ENCODE measurements around the gene SLC9B2. TPM values are rescaled to one million over a fixed set of nuclear protein-coding genes. Genes with fewer than 3 reads are reported as not detected.

Gene SLC9B2
- total and polyA plus RNA-seq, 10 of the 15 experiments (the other 5 are each of a cell fraction or from before 2014, with no cell fraction given) = 8.9 to 32.5 (median 25.3) TPM

DNA sequence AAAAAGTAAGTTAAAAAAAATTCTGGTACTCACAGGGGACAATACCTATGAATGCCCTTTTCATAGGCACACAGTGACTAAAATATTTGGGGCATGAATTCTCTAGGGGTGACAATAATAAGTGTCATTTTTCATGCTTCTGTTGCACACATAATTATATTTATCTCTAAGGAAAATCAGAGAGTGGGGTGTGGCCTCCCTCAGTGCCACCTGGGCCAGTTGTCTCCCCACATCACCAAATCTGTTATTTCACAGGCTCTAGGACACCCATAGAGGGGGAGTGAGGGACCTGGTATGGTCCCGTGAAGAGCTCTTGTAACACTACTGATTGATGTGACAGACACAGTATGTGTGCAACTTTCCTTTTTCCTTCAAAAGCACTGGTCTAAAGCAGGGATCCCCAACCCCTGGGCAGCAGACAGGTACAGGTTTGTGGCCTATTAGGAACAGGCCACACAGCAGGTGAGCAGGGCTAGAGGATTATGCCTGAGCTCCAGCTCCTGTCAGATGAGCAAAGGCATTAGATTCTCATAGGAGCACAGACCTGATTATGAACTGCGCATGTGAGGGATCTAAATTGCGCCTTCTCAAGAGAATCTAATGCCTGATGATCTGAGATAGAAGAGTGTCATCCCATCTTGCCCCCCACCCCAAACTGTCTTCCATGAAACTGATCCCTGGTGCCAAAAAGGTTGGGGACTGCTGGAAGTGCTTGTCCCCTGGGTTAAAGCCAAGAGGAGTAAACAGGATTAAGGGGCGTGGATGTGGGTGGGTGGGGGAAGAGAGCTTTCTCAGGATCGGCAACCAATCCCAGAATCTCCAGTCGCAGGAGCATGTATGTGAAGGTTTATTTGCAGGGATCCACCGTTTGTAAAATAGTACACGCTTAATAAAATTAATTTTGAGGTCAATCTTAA lies 57.9 kb downstream of the SLC9B2 start:
- ChIA-PET POLR2A (interaction anchor here (0.7 to 2.1 kb wide), 5 partner anchors 11 to 518 kb away, joined by 3 to 6 read pairs (median 3); partner anchors contain the start of genes MANBA, NFKB1 and UBE2D3), CTCF (interaction anchor here (0.9 to 2.8 kb wide), 7 partner anchors 10 to 82 kb away, joined by 3 to 19 read pairs (median 9); partner anchors contain the start of gene BDH2), SMC1A (ENCODE audit: uncharacterized antibody, unreplicated experiment) (interaction anchor here (0.7 to 1.4 kb wide), 6 partner anchors 9 to 409 kb away, joined by 3 to 6 read pairs (median 3); no protein-coding TSS in a partner anchor), RAD21 (ENCODE audit: unreplicated experiment) (interaction anchor here (0.6 to 2.2 kb wide), 7 partner anchors 9 to 258 kb away, joined by 3 to 9 read pairs (median 3); partner anchors contain the start of genes MANBA and SLC9B2)
- Histone ChIP-seq H3K36me3 (ENCODE audit: control insufficient read depth in 2 of 2, insufficient read depth in 2 of 2, low read length in 1 of 2) (0 out of 4 replicates have a peak, but pooled peaks cover 0 to 2% of the 10 kb centered on the region in 2 experiments), H3K9ac (ENCODE audit: control insufficient read depth, insufficient read depth, low read length) (peak overlapping the region; percentile 97), H3K4me1 (ENCODE audit: control insufficient read depth, insufficient read depth, low read length) (peaks cover 5% of the 10 kb centered on the region; the same call in 1 of the 2 replicates), H3K4me2 (ENCODE audit: control insufficient read depth, insufficient read depth) (peak overlapping the region; percentile 90), H4K20me1 (ENCODE audit: control insufficient read depth, insufficient read depth) (no peaks in the 10 kb centered on the region), H3K9me3 (replicated peaks; ENCODE audit: control insufficient read depth, insufficient read depth, low read length) (no peaks in the 10 kb centered on the region), H3K4me3 (peak overlapping the region; percentile 83), H2AFZ (ENCODE audit: control insufficient read depth, low read depth, low read length) (peak overlapping the region; percentile 99), H3K27ac (ENCODE audit: control insufficient read depth, insufficient read depth) (peak overlapping the region; percentile 87), H3K79me2 (ENCODE audit: control insufficient read depth, insufficient read depth, low read length) (no peaks in the 10 kb centered on the region; the same call in 1 of the 2 replicates), H3K27me3 (replicated peaks in 1 of 2; ENCODE audit: control insufficient read depth in 2 of 2, insufficient read depth in 2 of 2, low read length in 1 of 2) (no peaks in the 10 kb centered on the region)
- FAIRE-seq (no peak), ATAC-seq (peak; percentile 28), DNase-seq (ENCODE audit: low read depth, low spot score) (no peak)
- intact Hi-C loops (cut with micrococcal nuclease; ENCODE audit: unreplicated experiment) (loop anchor here (2.0 to 5.0 kb wide), 2 partner anchors 80 to 671 kb away; partner anchors contain the start of genes BDH2 and SLC39A8), in situ Hi-C loops (cut with MboI) (loop anchor here (25.0 kb wide), 1 partner anchor 206 kb away; no protein-coding TSS in a partner anchor)
- BruUV-seq (replicated peaks) = TSS peak; percentile 88
- 30% methylated on average over 8 of the region's 8 CpGs for WGBS (ENCODE audit: insufficient coverage, insufficient replicate concordance, low lambda C conversion rate, missing lambda C conversion rate)
- no peak for TF ChIP-seq CHD2 (IDR thresholded peaks at IDR 0.05; ENCODE audit: borderline replicate concordance, low read depth, low read length)
- TF ChIP-seq RELA (IDR thresholded peaks at IDR 0.05; ENCODE audit: borderline replicate concordance, partially characterized antibody) = no peak
- TF ChIP-seq BHLHE40 (IDR thresholded peaks at IDR 0.05; ENCODE audit: borderline replicate concordance in 1 of 2, low read depth in 2 of 2, low read length in 1 of 2) = no peak
- TF ChIP-seq, protein P1, sequence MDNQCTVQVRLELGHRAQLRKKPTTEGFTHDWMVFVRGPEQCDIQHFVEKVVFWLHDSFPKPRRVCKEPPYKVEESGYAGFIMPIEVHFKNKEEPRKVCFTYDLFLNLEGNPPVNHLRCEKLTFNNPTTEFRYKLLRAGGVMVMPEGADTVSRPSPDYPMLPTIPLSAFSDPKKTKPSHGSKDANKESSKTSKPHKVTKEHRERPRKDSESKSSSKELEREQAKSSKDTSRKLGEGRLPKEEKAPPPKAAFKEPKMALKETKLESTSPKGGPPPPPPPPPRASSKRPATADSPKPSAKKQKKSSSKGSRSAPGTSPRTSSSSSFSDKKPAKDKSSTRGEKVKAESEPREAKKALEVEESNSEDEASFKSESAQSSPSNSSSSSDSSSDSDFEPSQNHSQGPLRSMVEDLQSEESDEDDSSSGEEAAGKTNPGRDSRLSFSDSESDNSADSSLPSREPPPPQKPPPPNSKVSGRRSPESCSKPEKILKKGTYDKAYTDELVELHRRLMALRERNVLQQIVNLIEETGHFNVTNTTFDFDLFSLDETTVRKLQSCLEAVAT (IDR thresholded peaks at IDR 0.05) = no peak
- no peak for TF ChIP-seq NFIC (IDR thresholded peaks at IDR 0.05; ENCODE audit: low read depth, low read length)
- no peak for TF ChIP-seq RFX5 (IDR thresholded peaks at IDR 0.05; ENCODE audit: low read depth, low read length)
- no peak for TF ChIP-seq LARP7 (IDR thresholded peaks at IDR 0.05)
- TF ChIP-seq POLR2A (IDR thresholded peaks at IDR 0.05; ENCODE audit: low read depth, low read length) = no peak
- TF ChIP-seq JUND (IDR thresholded peaks at IDR 0.05; ENCODE audit: low read depth, low read length) = no peak
- TF ChIP-seq SMARCA5 (IDR thresholded peaks at IDR 0.05) = no peak
- TF ChIP-seq RCOR1 (conservative IDR thresholded peaks at IDR 0.05; ENCODE audit: low read depth, low read length) = no peak
- no peak for TF ChIP-seq SREBF1 (IDR thresholded peaks at IDR 0.05; ENCODE audit: low read length)
- TF ChIP-seq, protein P2, sequence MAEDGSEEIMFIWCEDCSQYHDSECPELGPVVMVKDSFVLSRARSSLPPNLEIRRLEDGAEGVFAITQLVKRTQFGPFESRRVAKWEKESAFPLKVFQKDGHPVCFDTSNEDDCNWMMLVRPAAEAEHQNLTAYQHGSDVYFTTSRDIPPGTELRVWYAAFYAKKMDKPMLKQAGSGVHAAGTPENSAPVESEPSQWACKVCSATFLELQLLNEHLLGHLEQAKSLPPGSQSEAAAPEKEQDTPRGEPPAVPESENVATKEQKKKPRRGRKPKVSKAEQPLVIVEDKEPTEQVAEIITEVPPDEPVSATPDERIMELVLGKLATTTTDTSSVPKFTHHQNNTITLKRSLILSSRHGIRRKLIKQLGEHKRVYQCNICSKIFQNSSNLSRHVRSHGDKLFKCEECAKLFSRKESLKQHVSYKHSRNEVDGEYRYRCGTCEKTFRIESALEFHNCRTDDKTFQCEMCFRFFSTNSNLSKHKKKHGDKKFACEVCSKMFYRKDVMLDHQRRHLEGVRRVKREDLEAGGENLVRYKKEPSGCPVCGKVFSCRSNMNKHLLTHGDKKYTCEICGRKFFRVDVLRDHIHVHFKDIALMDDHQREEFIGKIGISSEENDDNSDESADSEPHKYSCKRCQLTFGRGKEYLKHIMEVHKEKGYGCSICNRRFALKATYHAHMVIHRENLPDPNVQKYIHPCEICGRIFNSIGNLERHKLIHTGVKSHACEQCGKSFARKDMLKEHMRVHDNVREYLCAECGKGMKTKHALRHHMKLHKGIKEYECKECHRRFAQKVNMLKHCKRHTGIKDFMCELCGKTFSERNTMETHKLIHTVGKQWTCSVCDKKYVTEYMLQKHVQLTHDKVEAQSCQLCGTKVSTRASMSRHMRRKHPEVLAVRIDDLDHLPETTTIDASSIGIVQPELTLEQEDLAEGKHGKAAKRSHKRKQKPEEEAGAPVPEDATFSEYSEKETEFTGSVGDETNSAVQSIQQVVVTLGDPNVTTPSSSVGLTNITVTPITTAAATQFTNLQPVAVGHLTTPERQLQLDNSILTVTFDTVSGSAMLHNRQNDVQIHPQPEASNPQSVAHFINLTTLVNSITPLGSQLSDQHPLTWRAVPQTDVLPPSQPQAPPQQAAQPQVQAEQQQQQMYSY (CRISPR knock-in tag; IDR thresholded peaks at IDR 0.05) = no peak
- TF ChIP-seq, protein P3, sequence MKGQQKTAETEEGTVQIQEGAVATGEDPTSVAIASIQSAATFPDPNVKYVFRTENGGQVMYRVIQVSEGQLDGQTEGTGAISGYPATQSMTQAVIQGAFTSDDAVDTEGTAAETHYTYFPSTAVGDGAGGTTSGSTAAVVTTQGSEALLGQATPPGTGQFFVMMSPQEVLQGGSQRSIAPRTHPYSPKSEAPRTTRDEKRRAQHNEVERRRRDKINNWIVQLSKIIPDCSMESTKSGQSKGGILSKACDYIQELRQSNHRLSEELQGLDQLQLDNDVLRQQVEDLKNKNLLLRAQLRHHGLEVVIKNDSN (IDR thresholded peaks at IDR 0.05; ENCODE audit: borderline replicate concordance, extremely low read length, insufficient read depth, low read depth, low read length) = no peak
- TF ChIP-seq, protein P4, sequence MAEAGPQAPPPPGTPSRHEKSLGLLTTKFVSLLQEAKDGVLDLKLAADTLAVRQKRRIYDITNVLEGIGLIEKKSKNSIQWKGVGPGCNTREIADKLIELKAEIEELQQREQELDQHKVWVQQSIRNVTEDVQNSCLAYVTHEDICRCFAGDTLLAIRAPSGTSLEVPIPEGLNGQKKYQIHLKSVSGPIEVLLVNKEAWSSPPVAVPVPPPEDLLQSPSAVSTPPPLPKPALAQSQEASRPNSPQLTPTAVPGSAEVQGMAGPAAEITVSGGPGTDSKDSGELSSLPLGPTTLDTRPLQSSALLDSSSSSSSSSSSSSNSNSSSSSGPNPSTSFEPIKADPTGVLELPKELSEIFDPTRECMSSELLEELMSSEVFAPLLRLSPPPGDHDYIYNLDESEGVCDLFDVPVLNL (IDR thresholded peaks at IDR 0.05; ENCODE audit: low read depth, low read length) = no peak
